ENCODE data around the gene SDHAF2. TPM values are rescaled to one million over a fixed set of nuclear protein-coding genes. Genes with fewer than 3 reads are reported as not detected.
A peak's percentile ranks its signal among the peaks of the same experiment; 100 is the strongest.
"Not testable (repeated sequence)": the region's sequence is repeated elsewhere in the genome, so short reads cannot be mapped to it uniquely, and the experiment has no call there.

Gene SDHAF2
- total RNA-seq, 1 donor from 2014 or later = 33.7 TPM

DNA sequence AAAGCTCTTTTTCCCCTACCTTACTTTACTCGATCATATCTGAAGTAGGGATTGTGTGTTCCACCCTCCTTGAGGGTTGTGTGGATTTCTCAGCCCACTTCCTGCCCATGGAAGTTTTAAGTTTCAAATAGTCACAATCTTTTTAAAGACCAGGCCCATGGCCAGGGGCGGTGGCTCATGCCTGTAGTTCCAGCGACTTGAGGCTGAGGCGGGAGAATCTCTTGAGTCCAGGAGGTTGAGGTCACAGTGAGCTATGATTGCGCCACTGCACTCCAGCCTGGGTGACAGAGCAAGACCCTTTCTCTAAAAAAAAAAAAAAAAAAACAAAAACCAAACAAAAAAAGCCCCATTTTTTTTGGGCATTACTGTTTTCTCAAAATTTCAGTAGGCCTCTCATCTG is 42.4 kb downstream of the SDHAF2 start:
- ATAC-seq (ENCODE audit: poor library complexity) = peak; percentile 86
- peak; percentile 88 for DNase-seq
- intact Hi-C loops (cut with DNase I) = loop anchor here (10.0 kb wide), 1 partner anchor 103 kb away; no protein-coding TSS in a partner anchor

DNA sequence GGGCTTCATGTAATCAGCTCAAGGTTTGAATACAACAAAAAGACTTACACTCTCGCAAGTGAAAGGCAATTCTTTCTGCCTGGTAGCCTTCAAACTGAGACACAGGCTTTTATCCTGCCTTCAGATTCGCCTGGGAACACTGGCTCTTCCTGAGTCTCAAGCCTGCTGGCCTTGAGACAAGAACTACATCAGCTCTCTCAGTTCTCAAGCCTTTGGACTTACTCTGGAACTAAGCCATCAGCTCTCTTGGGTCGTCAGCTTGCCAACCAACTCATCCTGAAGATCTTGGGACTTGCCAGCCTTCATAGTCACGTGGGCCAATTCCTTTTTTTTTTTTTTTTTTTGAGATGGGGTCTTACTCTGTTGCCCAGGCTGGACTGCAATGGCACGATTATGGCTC is 42.9 kb downstream of the SDHAF2 start:
- ATAC-seq (ENCODE audit: poor library complexity) (peak; percentile 76), DNase-seq (no peak)
- intact Hi-C loops (cut with DNase I) = loop anchor here (10.0 kb wide), 1 partner anchor 102 kb away; no protein-coding TSS in a partner anchor

DNA sequence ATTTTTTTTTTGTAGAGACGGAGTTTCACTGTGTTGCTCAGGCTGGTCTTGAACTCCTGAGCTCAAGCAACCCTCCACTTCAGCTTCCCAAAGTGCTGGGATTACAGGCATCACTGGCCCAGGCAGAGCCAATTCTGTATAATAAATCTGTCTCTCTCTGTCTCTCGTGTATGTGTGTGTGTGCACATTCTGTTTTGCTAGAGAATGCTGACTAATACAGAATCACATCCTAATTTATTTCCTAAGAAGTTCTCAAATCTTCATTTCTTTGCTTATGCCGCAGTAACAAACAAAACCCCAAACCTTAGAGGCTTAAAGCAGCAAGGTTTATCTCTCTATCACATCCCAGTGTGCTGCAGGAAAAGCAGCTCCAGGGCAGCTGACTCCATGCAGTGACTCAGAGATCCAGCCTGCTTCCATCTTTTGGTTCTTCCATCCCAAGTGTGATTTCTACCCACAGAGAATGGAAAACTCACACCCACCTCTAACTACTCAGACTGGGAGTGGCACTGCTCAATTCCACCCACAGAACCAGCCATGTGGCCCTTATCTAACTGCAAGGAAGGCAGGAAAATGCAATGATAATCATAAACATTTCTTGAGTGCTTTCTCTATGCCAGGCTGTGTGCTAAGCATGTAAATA is 43.6 kb downstream of the SDHAF2 start:
- DNase-seq = no peak
- intact Hi-C loops (cut with DNase I) = loop anchor here (10.0 kb wide), 1 partner anchor 101 kb away; no protein-coding TSS in a partner anchor
- no peak for ATAC-seq (ENCODE audit: poor library complexity)

DNA sequence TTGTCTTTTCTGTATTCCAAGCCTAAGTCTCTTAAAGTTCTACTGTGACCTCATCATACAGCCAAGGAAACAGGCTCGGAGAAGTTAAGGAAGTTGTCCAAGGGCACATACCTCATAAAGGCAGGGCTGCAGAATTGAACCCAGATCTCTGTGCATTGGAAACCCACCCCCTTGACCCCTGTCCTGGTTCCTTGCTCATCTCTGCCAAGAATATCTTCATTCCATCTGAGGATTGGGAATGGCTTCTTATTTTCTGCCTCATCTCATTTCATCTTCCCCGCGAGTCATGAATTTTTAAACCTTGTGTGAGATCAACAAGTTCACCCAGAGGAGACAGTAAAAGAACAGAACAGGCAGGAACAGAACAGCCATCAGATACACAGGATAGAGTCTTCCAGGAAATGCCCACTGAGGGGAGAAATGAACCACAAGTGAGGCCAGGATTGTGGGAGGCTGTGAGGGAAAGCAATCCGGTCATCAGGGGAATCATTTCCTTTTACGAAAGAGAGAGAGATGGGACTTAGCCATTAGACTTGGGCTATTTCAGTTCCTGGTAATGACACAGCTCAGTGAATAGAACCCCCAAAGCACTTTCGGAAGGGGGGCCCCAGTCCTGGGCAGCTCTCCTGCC is 44.2 kb downstream of the SDHAF2 start:
- DNase-seq (no peak), ATAC-seq (ENCODE audit: poor library complexity) (no peak)
- intact Hi-C loops (cut with DNase I) = loop anchor here (10.0 kb wide), 1 partner anchor 101 kb away; no protein-coding TSS in a partner anchor

DNA sequence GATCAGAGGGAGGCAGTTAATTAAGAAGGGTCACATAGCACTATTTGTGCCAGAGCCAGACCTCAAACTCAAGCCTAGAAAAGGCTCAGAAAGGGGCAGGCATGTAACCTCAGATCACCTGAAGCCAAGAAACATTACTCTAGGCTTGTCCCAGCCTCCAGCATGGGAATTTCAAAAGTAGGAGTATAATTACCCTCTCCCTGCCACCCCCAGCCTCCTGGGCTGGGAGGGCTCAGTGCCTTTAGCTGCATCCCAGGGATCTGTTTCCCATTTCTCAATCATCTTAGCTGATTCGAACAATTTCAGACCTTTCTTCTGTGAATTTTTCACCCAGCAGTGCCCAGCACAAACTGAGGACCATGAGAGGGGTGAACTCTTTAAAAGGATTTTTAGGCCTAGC is 45.5 kb downstream of the SDHAF2 start:
- DNase-seq (no peak), ATAC-seq (ENCODE audit: poor library complexity) (no peak)
- intact Hi-C loops (cut with DNase I) = loop anchor here (5.0 to 10.0 kb wide), 3 partner anchors 42 to 162 kb away; no protein-coding TSS in a partner anchor

DNA sequence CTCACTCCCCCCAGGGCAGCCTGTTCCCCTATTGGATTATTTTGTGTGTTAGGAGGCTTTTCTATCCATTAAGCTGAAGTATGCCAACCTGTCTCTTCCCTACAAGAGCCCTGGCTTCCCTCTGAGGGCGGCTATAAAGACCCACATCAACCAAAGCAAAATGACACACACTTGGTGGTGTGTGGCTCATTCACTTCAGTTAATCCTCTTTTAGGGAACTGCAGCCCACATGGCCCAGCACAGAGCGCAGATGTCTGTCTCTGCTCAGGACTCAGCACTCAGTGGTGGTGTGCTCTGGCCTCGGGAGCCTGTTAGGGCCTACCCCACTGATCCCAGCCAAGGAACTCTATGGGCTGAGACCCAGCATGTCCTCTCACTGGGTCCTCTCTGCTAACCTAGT is 46.4 kb downstream of the SDHAF2 start:
- intact Hi-C loops (cut with DNase I) = loop anchor here (5.0 to 10.0 kb wide), 3 partner anchors 41 to 161 kb away; no protein-coding TSS in a partner anchor
- no peak for DNase-seq
- no peak for ATAC-seq (ENCODE audit: poor library complexity)

DNA sequence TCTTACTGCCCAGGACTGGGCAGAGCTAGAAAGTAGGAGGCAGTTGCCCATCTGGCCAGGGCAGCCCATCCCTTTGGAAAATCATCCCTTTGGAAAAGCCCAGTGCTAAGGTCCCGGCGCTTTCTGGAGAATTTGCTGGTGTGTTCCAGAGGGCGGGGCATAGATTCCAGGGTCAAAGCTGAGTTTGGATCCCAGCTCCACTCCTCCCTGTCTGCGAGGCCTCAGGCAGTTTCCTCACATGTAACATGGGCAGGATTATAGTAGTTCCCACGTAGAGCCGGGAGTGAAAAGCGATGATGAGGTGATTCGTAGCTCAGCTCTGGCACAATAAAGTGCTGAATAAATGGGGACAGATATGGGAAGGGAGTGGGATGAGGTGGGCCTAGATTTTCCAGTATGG is 47.2 kb downstream of the SDHAF2 start:
- intact Hi-C loops (cut with DNase I) = loop anchor here (5.0 to 10.0 kb wide), 3 partner anchors 40 to 160 kb away; no protein-coding TSS in a partner anchor
- ATAC-seq (ENCODE audit: poor library complexity) (peak; percentile 20), DNase-seq (no peak)

DNA sequence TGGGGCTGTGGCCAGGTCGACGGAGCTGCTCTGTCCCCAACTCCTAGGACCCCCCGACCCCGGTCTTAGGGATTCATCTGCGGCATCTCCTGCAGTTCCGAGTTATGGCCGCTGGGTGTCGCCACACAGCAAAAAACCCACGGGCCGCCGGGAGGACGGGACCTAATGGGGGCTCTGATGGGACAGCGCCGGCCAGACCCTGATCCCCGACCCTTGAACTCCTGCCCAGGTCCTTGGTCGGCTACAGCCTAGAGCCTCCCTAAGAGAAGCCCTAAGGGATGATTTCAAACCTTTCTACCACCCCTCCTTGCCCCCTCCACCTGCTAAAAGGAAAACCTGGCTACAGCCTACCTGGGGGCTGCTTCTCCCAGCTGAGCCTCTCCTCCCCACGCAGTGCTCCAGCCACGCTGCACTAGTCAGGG is 47.8 kb downstream of the SDHAF2 start:
- ATAC-seq (ENCODE audit: poor library complexity) (peak; percentile 53), DNase-seq (peak; percentile 77)
- intact Hi-C loops (cut with DNase I) = loop anchor here (5.0 to 10.0 kb wide), 3 partner anchors 40 to 160 kb away; no protein-coding TSS in a partner anchor

DNA sequence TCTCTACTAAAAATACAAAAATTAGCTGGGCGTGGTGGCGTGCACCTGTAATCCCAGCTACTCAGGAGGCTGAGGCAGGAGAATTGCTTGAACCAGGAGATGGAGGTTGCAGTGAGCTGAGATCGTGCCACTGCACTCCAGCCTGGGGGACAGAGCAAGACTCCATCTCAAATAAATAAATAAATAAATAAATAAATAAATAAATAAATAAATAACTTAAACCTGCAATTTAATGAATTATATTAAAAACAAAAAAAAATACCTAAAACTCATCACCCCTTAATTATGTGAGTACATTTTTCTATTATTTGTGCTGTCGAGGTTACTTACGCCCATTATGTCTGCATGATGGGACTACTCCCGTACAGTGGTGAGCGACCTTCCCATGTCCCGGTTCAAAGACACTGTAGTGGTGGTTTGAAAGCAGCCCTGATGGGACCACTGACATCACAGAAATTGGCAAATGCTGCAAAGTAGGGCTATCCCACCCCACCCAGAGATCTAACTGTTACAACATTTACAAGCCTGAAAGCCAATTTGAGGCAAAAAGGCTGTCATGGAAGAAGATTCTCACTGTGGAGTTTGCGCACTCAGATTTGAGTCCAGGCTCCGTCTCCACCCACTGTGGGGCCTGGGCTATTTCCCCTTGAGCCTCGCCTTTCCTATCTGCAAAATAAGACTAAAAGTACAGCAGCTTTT is 49.6 kb downstream of the SDHAF2 start:
- not testable (repeated sequence) for DNase-seq
- peak; percentile 12 for ATAC-seq (ENCODE audit: poor library complexity)
- intact Hi-C loops (cut with DNase I) = loop anchor here (5.0 to 10.0 kb wide), 3 partner anchors 38 to 158 kb away; no protein-coding TSS in a partner anchor

DNA sequence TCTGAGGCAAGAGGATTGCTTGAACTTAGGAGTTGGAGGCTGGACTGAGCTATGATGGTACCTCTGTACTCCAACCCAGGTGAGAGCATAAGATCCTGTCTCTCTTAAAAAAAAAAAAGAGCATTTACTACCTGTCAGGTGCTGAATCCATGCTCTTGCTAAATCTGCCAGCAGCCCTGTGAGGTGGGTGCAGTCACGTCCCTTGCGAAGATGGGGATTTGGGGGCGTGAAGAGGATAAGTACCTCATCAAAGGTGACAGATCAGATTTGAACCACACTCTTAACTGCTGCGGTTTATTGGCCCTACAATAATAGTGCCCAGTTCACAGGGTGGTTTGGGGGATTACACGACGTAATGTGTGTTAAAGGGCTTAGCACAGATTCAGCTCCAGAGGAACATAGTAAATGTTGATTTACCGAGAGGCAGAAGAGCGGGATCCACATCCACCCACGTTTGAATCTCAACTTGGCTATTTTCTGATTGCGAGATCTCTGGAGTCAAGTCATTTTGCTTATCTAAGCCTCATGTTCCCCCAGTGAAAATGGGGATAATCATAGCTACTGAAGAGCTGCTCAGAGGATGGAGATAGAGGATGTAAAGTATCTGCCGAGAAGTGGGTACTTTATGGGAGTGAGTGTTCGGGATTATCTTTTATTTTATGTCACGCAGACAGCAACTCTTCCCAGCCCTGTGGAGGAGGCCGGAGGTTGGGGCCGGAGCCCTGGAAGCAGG is 50.5 kb downstream of the SDHAF2 start:
- intact Hi-C loops (cut with DNase I) = no loop called here
- no peak for ATAC-seq (ENCODE audit: poor library complexity)
- DNase-seq = no peak

DNA sequence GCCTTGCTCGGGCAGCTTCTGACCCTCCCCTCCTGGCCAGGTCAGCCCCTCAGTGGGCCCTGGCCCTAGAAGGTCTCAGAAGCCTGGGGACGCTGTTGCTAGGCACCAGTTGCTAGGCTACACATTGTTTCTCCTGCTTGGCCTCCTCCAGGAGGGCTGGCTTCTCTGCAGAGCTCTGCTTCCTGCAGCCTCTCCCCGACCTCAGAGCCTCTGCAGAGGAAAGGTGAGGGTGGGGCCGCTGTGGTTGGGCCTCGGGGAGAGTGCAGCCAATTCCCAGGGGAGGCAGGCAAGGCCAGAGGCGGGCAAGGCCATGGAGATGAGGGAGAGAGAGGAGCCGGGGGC is 51.0 kb downstream of the SDHAF2 start:
- DNase-seq (no peak), ATAC-seq (ENCODE audit: poor library complexity) (peak; percentile 14)
- intact Hi-C loops (cut with DNase I) = no loop called here

DNA sequence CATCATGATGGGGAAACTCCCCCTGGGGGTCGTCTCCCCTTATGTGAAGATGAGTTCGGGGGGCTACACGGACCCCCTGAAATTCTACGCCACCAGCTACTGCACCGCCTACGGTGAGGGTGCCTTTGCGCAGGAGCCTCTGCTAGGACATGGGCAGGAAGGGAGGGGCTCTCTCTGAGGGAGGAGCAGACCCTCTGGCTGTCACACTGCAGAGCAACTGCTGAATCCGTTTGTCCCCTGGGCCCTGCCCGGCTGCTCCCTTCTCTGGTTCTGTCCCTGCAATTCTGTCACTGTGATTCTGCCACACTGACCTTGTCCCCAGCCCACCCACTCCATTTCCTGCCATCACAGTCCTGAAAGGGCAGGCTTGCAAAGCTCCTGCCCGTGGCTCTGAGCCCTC is 51.9 kb downstream of the SDHAF2 start:
- intact Hi-C loops (cut with DNase I) = no loop called here
- DNase-seq (no peak), ATAC-seq (ENCODE audit: poor library complexity) (no peak)

DNA sequence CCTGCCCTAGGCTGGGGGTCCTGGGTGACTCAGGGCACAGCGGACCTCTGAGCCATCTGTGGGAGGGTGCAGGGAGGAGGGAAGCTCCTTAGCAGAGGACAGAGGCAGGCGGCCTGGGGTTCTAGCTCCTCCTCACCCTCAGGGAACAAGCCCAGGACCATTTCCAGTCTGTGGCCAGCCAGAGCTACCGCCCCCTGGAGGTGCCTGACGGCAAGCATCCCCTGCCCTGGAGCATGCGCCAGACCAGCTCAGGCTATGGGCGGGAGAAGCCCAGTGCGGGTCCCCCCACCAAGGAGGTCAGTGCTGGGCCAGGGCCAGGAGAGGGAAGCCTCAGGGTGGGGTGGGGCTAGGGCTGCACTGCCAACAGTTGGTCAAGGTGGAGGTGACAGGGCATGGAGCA is 52.6 kb downstream of the SDHAF2 start:
- DNase-seq (no peak), ATAC-seq (ENCODE audit: poor library complexity) (no peak)
- intact Hi-C loops (cut with DNase I) = no loop called here

DNA sequence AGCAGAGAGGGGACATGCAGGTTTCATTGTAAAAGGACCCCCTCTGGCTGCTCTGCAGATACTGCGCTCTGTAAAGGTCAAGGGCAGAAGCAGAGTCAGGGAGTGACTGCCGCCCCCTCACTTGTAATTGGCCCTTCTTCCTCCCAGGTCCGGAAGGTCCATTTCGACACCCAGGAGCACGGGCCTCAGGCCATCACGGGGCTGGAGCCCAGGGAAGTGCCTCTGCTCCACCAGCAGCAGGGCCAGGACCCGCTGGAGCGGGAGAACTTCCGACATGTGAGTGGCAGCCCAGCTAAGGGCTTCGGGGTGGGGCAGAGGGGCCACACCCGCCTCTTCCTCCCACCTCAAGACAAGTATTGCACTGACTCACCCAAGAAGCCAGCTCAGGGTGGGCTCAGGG is 54.6 kb downstream of the SDHAF2 start:
- DNase-seq = no peak
- intact Hi-C loops (cut with DNase I) = no loop called here
- no peak for ATAC-seq (ENCODE audit: poor library complexity)

DNA sequence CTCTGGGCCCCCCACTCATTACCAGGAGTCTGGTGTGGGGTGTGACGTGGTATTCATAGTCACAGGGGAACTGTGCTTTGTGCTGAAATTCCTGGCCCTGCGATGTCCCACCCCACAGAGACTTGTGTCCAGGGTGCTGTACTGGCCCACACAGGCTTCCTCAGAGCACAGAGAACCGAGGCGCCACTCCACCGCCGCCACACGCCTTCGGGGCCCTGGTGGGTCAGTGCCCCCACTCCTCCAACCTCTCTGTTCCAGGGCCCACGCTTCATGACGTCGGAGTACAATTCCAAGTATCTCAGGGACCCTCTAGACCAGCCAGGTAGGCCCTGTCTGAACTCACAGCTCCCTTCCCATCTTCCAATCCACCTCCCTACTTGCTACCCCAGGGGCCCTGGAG is 55.2 kb downstream of the SDHAF2 start:
- DNase-seq = no peak
- intact Hi-C loops (cut with DNase I) = no loop called here
- no peak for ATAC-seq (ENCODE audit: poor library complexity)

DNA sequence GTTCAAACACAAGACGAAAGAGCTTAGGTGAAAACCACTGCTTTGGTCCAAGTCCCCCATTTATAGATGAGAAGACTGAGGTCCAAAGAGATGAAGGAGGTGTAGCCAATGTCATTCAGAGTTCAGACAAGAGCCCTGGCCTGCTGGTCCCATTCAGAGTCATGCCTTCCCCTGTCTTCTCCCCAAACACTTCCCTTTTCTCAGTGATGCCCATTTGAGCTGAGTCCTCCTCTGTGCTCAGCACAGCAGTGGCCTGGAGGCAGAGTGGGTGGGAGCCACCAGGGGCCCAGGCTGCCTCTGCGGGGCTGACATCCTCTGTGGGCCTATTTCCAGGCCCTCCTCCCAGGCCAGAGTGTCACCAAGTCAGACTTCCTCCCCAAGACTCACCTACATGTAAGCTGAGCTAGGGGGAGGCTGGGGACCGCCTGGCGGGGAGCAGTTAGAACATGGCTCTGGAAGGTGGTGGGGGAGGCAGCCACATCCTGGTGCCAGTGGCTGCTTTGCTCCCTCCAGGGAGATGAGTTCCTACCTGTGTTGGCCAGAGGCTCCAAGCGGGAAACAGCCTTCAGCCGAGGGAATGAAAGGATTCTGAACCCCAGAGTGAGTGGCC is 56.2 kb downstream of the SDHAF2 start:
- ATAC-seq (ENCODE audit: poor library complexity) = no peak
- intact Hi-C loops (cut with DNase I) = no loop called here
- DNase-seq = no peak

DNA sequence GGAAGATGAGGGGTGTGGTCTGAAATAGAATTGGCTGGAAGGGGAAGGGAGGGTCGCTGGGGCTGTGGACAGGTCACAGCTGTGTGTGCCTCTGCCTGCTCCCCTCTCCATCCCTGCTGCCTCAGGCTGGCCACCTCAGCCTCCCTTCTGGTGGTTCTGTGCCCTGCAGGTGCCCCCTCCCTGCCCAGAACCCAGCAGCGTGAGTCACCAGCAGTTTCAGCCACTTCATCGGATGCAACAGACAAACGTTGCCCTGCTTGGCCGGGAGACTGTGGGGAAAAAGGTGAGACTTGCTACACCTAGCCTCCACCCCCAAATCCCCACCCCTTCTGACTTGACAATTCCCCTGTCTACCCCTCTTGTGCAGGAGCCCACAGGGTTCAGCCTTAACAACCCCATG is 56.9 kb downstream of the SDHAF2 start:
- no peak for ATAC-seq (ENCODE audit: poor library complexity)
- intact Hi-C loops (cut with DNase I) = no loop called here
- DNase-seq = no peak

DNA sequence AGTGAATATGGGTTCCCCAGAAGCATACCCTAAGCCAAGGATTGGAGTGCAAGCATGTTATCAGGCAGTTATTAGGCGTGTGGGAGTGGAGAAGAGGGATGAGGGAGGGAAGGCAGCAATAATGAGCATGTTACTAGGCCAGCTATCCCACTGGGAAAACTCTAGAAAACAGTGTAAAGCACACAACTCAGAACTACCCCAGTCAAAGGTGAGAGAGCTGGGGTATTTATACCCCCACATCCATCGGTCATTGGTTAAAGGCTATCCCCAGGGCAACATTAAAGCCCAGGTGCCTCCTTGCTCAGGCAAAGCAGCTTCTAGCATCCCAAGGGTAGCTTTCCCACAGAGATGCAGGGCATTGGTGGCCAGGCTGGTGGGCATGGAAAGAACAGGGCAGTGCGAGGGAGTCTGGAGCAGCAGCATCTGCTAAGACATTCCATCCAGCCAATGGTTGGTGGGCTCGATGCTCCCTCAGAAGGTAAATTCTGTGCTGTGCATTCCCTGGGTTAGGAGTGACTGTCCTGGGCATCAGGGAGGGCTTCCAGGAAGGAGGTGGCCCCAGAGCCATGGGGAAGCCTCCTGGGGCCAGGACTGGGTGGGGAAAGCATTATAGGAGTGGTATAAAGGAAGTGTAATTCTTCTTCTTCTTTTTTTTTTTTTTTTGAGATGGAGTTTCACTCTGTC is 57.6 kb downstream of the SDHAF2 start:
- DNase-seq (no peak), ATAC-seq (ENCODE audit: poor library complexity) (no peak)
- intact Hi-C loops (cut with DNase I) = no loop called here

Data from Right ventricle myocardium superior (tissue), 1 donor.